ENCODE results near the gene SMDT1. TPM values are rescaled to one million over a fixed set of nuclear protein-coding genes. Genes with fewer than 3 reads are reported as not detected.

SMDT1 gene
- total and polyA plus RNA-seq, 9 of the 15 experiments (the other 6 are each of a cell fraction or from before 2014, with no cell fraction given): 7.9 to 65.2 (median 14.3) TPM

DNA sequence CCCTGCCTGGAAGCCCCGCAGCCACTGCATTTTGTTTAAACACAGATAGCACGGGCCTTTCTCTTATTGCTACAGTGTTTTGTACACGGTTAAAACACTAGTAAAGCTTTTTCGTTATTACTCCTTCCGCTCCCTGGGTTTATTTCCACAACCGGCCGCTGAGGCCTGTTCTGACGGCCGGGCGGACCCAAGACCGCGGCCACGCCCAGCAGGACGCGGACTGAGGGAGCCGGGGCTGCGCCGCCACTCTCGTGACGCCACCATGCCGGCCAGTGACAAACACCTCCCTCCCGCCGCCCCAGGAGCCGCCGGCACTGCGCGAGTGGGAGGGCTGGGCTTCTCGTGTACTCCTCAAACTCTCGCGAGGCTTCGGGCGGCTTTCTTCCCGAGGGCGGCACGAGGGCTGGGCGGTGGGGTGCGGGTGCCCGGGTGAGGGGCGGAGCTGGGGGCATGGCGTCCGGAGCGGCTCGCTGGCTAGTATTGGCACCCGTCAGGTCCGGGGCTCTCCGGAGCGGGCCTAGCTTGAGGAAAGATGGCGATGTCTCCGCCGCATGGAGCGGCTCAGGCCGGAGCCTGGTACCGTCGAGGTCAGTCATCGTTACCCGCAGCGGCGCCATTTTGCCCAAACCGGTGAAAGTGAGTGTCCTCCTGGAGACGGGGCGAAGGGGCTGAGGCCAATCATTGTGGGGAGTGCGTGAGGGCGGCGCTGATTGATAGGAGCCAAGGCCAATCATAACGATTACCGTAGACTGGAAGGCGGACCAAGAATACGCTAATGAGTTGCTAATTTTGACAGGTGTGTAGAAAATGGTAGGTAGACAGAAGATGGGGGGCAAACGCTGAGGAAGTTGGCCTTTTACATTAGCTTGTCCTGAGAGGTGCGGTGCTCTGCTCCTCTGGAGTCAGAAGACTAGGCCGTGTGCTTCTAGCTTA is at the start of gene SMDT1 (continued):
- TF ChIP-seq, protein P1, sequence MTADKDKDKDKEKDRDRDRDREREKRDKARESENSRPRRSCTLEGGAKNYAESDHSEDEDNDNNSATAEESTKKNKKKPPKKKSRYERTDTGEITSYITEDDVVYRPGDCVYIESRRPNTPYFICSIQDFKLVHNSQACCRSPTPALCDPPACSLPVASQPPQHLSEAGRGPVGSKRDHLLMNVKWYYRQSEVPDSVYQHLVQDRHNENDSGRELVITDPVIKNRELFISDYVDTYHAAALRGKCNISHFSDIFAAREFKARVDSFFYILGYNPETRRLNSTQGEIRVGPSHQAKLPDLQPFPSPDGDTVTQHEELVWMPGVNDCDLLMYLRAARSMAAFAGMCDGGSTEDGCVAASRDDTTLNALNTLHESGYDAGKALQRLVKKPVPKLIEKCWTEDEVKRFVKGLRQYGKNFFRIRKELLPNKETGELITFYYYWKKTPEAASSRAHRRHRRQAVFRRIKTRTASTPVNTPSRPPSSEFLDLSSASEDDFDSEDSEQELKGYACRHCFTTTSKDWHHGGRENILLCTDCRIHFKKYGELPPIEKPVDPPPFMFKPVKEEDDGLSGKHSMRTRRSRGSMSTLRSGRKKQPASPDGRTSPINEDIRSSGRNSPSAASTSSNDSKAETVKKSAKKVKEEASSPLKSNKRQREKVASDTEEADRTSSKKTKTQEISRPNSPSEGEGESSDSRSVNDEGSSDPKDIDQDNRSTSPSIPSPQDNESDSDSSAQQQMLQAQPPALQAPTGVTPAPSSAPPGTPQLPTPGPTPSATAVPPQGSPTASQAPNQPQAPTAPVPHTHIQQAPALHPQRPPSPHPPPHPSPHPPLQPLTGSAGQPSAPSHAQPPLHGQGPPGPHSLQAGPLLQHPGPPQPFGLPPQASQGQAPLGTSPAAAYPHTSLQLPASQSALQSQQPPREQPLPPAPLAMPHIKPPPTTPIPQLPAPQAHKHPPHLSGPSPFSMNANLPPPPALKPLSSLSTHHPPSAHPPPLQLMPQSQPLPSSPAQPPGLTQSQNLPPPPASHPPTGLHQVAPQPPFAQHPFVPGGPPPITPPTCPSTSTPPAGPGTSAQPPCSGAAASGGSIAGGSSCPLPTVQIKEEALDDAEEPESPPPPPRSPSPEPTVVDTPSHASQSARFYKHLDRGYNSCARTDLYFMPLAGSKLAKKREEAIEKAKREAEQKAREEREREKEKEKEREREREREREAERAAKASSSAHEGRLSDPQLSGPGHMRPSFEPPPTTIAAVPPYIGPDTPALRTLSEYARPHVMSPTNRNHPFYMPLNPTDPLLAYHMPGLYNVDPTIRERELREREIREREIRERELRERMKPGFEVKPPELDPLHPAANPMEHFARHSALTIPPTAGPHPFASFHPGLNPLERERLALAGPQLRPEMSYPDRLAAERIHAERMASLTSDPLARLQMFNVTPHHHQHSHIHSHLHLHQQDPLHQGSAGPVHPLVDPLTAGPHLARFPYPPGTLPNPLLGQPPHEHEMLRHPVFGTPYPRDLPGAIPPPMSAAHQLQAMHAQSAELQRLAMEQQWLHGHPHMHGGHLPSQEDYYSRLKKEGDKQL (CRISPR knock-in tag; IDR thresholded peaks at IDR 0.05; ENCODE audit: borderline replicate concordance): no peak
- no peak for TF ChIP-seq ZNF695 (CRISPR knock-in tag; IDR thresholded peaks at IDR 0.05)

All from K562 (cell line).